ENCODE results near the gene SRA1. TPM values are rescaled to one million over a fixed set of nuclear protein-coding genes. Genes with fewer than 3 reads are reported as not detected.
A peak's percentile ranks its signal among the peaks of the same experiment; 100 is the strongest.

Gene SRA1
- total and polyA plus RNA-seq, 2 experiments from 2014 or later, result 26.5 to 66.4 TPM

DNA sequence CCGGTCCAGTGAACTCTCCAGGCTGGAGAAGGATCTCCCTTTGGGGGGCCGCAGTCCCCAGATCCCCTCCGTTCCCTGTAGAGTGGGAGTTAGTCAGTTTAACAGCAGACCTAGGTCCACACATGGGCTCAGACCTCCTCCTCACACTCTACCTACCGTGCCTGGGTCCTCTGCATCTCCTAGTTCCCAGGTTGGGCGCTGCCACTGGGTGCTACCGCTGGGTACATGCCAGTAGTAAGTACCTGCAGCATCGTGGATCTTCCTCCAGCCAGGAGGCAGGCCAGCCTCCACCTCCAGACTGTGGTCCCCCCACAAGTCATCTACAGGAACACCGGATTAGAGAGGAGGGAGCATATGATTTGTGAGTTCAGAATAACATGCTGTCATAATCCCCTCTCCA, 6.3 kb upstream of the SRA1 start:
- peak overlapping the region; percentile 93 for H3K27ac ChIP-seq
- WGBS (ENCODE audit: low lambda C conversion rate, missing lambda C conversion rate), result 85% methylated on average over 8 of the region's 8 CpGs
- DNase-seq (ENCODE audit: low spot score), result no peak
- no peaks in the 10 kb centered on the region for H3K36me3 ChIP-seq (replicated peaks; ENCODE audit: insufficient read depth, low read depth)
- no peaks in the 10 kb centered on the region for H4K20me1 ChIP-seq (ENCODE audit: insufficient read depth, poor library complexity, severe bottlenecking)
- peaks cover 9% of the 10 kb centered on the region for H3K4me1 ChIP-seq (ENCODE audit: insufficient read depth)
- H3K27me3 ChIP-seq, result no peaks in the 10 kb centered on the region
- H3K4me2 ChIP-seq, result peak overlapping the region; percentile 85
- peak overlapping the region; percentile 58 for H2AFZ ChIP-seq
- H3K9me3 ChIP-seq (ENCODE audit: low read depth), result no peaks in the 10 kb centered on the region
- peaks cover 31% of the 10 kb centered on the region for H3K79me2 ChIP-seq
- H3K4me3 ChIP-seq, result peak overlapping the region; percentile 27
- no peak for TF ChIP-seq EZH2 (IDR thresholded peaks at IDR 0.05; ENCODE audit: borderline replicate concordance)
- TF ChIP-seq EZH2phosphoT487 (IDR thresholded peaks at IDR 0.05; ENCODE audit: low read depth, severe bottlenecking, unreplicated experiment), result no peak
- TF ChIP-seq, protein P1, sequence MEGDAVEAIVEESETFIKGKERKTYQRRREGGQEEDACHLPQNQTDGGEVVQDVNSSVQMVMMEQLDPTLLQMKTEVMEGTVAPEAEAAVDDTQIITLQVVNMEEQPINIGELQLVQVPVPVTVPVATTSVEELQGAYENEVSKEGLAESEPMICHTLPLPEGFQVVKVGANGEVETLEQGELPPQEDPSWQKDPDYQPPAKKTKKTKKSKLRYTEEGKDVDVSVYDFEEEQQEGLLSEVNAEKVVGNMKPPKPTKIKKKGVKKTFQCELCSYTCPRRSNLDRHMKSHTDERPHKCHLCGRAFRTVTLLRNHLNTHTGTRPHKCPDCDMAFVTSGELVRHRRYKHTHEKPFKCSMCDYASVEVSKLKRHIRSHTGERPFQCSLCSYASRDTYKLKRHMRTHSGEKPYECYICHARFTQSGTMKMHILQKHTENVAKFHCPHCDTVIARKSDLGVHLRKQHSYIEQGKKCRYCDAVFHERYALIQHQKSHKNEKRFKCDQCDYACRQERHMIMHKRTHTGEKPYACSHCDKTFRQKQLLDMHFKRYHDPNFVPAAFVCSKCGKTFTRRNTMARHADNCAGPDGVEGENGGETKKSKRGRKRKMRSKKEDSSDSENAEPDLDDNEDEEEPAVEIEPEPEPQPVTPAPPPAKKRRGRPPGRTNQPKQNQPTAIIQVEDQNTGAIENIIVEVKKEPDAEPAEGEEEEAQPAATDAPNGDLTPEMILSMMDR (IDR thresholded peaks at IDR 0.05; ENCODE audit: poor library complexity), result no peak
- H3K9me2 ChIP-seq (replicated peaks; ENCODE audit: insufficient read depth), result no peaks in the 10 kb centered on the region

DNA sequence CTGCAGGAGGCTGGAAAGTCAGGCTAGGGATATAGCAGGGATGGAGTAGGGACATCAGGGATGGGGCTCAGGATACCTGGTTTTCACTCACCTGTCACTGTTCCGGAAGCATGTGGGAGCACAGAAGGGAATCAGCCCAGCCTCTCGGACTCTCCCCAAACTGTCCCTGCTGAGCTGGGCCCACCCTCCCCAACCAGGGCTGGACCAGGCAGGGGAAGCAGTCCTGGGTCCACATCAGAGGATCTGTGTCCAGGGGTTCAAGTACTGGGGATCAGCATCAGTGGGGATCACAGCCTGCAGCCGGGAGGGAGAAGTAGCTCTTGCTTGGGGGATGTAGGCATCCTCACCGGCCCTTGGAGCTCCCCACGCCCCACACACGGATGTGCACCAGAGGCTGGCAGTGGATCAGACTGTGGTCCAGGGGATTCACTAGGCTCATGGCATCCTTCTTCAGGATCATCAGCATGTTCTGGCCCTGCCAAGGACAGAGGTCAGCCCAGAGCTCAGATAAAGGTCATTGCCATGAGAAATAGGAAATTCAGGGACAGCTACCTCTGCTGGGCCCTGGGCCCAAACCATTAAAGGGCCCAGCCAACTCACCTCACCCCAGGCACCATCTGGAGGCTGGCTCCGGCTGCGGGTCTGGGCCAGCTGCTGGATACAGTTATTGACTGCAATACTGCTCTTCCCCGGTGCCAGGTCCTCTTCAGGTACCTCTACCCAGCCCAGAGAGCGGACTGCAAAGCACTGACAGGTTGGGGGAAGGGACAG, 4.7 kb upstream of the SRA1 start:
- no peaks in the 10 kb centered on the region for H3K9me2 ChIP-seq (replicated peaks; ENCODE audit: insufficient read depth)
- no peaks in the 10 kb centered on the region for H3K9me3 ChIP-seq (ENCODE audit: low read depth)
- peaks cover 33% of the 10 kb centered on the region for H3K79me2 ChIP-seq
- H3K4me2 ChIP-seq, result no peak overlapping the region
- peaks cover 14% of the 10 kb centered on the region for H3K4me1 ChIP-seq (ENCODE audit: insufficient read depth)
- no peaks in the 10 kb centered on the region for H3K27me3 ChIP-seq
- H4K20me1 ChIP-seq (ENCODE audit: insufficient read depth, poor library complexity, severe bottlenecking), result no peaks in the 10 kb centered on the region
- 95% methylated on average over 10 of the region's 10 CpGs for WGBS (ENCODE audit: low lambda C conversion rate, missing lambda C conversion rate)
- DNase-seq (ENCODE audit: low spot score), result no peak
- H2AFZ ChIP-seq, result no peak overlapping the region
- H3K4me3 ChIP-seq, result no peak overlapping the region
- H3K36me3 ChIP-seq (replicated peaks; ENCODE audit: insufficient read depth, low read depth), result no peaks in the 10 kb centered on the region
- no peak overlapping the region for H3K27ac ChIP-seq
- no peak for TF ChIP-seq EZH2phosphoT487 (IDR thresholded peaks at IDR 0.05; ENCODE audit: low read depth, severe bottlenecking, unreplicated experiment)
- TF ChIP-seq, protein P1 (IDR thresholded peaks at IDR 0.05; ENCODE audit: poor library complexity), result no peak
- no peak for TF ChIP-seq EZH2 (IDR thresholded peaks at IDR 0.05; ENCODE audit: borderline replicate concordance)

DNA sequence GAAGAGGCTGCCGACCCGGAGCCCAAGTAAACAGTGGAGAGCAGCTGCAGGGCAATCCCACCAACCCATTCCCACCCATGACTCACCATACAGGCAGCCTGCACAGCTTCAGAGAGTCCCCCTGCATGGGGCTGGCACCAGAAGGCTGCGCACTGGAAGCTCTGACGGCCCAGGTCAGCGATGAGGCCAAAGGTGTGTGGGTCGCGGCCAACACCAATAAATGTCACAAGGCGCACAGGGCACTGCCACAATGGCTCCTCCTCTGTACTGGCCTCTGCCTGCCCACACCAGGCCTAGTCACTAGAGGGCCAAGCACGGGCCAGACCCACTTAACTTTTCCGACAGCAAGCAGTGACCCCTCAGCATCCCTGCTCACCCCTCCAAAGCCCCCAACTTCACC, 3.0 kb upstream of the SRA1 start:
- Histone ChIP-seq H3K79me2 (peaks cover 33% of the 10 kb centered on the region), H3K27me3 (no peaks in the 10 kb centered on the region), H2AFZ (no peak overlapping the region), H3K36me3 (replicated peaks; ENCODE audit: insufficient read depth, low read depth) (no peaks in the 10 kb centered on the region), H3K4me2 (no peak overlapping the region), H4K20me1 (ENCODE audit: insufficient read depth, poor library complexity, severe bottlenecking) (no peaks in the 10 kb centered on the region), H3K9me2 (replicated peaks; ENCODE audit: insufficient read depth) (no peaks in the 10 kb centered on the region), H3K4me1 (ENCODE audit: insufficient read depth) (peaks cover 13% of the 10 kb centered on the region), H3K27ac (no peak overlapping the region), H3K4me3 (no peak overlapping the region), H3K9me3 (ENCODE audit: low read depth) (no peaks in the 10 kb centered on the region)
- no peak for DNase-seq (ENCODE audit: low spot score)
- TF ChIP-seq EZH2phosphoT487 (IDR thresholded peaks at IDR 0.05; ENCODE audit: low read depth, severe bottlenecking, unreplicated experiment) (no peak), EZH2 (IDR thresholded peaks at IDR 0.05; ENCODE audit: borderline replicate concordance) (no peak)
- TF ChIP-seq, protein P1 (IDR thresholded peaks at IDR 0.05; ENCODE audit: poor library complexity), result no peak
- WGBS (ENCODE audit: low lambda C conversion rate, missing lambda C conversion rate), result 93% methylated on average over 10 of the region's 10 CpGs

Data from hepatocyte (in vitro differentiated cells).